GM18907 (cell line): ENCODE measurements around the gene KIF5A.
"Not testable (repeated sequence)": the region's sequence is repeated elsewhere in the genome, so short reads cannot be mapped to it uniquely, and the experiment has no call there.

Source experiments
- ATAC-seq: cut with Tn5 transposase; IDR thresholded peaks from one replicate; pipeline ENCODE4 v1.9.1; 2021; ENCODE audit warnings: mild to moderate bottlenecking, moderate library complexity; ENCODE audit not compliant: unreplicated experiment

Gene KIF5A

GRCh38 chr12:57552835-57553313 is 3.0 kb downstream of the KIF5A start:
- ATAC-seq = no peak

GRCh38 chr12:57553343-57554202 is 3.7 kb downstream of the KIF5A start:
- ATAC-seq = no peak

DNA sequence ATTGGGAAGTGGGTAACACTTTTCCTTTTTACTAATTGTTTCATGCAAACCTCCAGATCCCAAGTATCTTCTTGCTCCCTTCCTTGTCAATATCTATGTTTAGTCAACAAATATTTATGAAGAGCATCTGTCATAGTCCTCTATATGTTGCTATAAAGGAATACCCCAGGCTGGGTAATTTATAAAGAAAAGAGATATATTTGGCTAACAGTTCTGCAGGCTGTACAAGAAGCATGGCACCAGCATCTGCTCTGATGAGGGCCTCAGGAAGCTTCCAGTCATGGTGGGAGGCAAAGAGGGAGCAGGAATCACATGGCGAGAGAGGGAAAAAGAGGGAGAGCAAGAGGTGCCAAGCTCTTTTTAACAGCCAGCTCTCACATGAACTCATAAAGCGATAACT is 4.6 kb downstream of the KIF5A start:
- no peak for ATAC-seq

- ATAC-seq = no peak
These were observed 5.1 kb downstream of the KIF5A start for GRCh38 chr12:57554897-57555296.

GRCh38 chr12:57558864-57559263 is 9.0 kb downstream of the KIF5A start:
- no peak for ATAC-seq

DNA sequence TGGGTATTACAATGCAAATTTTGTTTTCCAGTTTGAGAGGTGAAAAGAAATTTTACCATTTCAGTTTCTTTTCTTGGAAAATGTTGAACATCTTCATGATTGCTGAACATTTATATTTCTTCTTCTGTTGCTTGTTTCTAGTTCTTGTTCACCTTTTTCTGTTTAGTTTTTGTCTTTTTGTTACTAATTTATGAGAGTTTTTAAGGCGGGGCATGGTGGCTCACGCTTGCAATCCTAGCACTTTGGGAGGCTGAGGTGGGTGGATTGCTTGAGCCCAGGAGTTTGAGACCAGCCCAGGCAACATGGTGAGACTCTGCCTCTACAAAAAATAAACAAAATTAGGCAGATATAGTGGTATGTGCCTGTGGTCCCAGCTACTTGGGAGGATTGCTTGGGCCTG is 10.7 kb downstream of the KIF5A start:
- ATAC-seq = no peak

GRCh38 chr12:57561117-57561516 is 11.3 kb downstream of the KIF5A start:
- ATAC-seq = not testable (repeated sequence)

DNA sequence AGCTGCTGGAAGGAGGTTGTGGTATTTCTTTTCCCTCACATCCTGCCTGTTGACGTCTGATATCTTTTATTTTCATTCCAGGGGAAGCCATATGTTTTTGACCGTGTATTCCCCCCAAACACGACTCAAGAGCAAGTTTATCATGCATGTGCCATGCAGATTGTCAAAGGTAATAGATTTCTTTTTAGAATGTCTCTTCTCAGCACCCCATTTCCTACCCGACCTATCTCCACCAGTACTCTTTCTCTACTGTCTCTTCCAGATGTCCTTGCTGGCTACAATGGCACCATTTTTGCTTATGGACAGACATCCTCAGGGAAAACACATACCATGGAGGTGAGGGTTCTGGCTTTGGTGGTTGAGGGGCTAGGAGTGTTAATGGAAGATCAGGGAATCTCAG is 13.5 kb downstream of the KIF5A start:
- no peak for ATAC-seq

DNA sequence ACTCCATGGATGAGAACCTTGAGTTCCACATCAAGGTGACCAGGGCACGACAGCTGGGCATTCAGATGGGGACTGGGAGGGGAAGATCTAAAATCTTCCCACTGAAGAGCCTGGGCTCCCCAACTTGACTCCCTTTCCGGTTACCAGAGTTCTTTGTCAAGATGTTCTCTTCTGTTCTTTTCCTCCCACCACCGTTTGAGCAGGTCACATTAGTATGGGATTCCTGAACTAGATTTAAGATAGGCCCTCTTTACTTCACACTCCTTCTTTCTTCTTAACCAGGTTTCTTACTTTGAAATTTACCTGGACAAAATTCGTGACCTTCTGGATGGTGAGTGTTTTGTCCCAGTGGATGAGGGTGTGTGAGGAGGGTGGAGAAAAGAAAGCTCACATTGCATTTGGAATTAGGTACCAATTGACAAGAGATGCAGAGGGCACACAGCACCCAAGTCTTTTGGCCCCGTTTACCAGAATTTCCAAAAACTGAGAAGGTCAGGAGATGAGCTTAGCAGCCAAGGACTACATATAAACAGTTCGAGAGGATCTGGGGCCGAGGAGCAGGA is 14.4 kb downstream of the KIF5A start:
- no peak for ATAC-seq

DNA sequence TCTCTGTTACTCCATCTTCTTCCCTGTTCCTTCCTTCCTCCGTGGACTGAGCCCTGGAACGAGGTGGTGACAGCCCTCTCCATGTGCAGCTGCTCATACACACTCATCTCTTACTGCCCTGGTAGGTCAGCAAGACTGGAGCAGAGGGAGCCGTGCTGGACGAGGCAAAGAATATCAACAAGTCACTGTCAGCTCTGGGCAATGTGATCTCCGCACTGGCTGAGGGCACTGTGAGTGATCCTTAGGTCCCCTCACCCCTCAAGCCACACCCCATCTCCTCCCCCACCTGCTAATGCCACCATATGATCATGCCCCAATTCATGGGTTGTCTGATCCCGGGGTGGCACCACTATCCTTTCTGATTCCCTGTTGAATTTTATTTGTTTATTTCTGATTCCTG is 19.0 kb downstream of the KIF5A start:
- ATAC-seq = no peak

- ATAC-seq = no peak
These were observed 20.0 kb downstream of the KIF5A start for GRCh38 chr12:57569858-57570257.

DNA sequence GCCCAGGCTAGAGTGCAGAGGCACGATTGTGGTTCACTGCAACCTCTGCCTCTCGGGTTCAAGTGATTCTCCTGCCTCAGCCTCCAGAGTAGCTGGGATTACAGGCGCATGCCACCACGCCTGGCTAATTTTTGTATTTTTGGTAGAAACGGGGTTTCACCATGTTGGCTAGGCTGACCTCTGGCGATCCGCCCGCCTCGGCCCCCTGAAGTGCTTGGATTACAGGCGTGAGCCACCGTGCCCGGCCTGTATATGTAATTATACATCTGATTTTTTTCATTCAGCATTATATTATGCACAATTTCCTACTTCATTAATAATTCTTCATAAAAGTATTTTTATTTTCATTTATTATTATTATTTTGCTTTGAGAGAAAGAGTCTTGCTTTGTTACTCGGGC is 20.6 kb downstream of the KIF5A start:
- ATAC-seq = not testable (repeated sequence)

DNA sequence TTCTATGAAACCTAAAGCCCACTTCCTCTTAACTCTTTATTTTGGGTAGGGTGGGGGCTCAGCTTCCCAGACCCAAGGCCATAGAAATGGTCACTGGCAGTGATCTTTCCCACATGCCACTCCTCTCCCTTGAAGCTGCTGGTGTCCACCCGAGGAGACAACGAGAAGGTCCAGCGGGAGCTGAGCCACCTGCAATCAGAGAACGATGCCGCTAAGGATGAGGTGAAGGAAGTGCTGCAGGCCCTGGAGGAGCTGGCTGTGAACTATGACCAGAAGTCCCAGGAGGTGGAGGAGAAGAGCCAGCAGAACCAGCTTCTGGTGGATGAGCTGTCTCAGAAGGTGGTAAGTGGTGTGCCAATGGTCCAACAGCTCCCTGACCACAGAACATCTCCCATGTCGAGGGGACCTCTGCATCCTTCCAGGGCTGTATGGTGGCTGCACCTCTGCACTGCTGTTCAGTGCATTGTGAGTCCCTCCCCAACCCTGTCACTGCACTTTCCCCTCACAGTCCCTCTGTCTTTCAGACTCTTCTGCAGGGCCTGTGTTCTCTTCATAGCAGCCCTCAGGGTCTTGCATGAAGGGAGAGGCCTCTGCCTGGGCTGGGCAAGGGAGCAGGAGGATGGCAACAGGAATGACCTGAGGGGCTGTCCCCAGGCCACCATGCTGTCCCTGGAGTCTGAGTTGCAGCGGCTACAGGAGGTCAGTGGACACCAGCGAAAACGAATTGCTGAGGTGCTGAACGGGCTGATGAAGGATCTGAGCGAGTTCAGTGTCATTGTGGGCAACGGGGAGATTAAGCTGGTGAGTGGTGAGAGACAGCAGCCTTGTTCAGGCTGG is 22.3 kb downstream of the KIF5A start:
- ATAC-seq = no peak

GRCh38 chr12:57574795-57575194 is 25.0 kb downstream of the KIF5A start:
- no peak for ATAC-seq

DNA sequence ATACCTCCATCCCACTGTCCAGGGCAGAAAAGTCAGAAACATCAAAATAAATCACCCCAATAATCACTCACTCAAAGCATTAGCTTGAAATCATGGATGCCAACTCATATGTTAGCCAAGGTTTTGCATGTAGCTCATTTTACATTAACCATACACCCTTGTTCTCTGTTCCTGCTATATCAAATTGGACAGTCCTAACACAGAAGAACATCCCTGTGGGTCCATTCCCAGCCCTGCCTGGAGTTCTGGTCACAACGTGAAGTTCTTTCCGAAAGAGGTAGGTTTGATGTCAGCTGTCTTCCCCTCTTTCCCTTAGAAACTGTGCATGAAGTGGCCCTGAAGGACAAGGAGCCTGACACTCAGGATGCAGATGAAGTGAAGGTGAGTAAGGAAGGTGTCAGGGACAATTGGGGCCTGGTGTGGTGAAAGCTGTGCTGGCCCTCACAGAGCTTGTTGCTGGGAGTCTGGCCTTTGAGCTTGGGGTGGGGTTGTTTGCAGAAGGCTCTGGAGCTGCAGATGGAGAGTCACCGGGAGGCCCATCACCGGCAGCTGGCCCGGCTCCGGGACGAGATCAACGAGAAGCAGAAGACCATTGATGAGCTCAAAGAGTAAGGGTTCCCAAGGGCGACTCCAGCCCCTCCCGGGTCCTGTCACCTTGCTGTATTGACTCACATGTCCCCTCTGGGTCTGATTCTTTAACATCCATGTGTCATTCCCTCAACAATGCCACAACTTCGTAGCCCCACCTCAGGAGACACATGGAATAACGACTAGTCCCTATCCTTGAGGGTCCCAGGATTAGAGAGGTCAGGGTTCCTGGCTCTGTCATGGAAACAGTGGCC is 26.1 kb downstream of the KIF5A start:
- ATAC-seq = no peak

- ATAC-seq = no peak
These were observed 26.8 kb downstream of the KIF5A start for GRCh38 chr12:57576613-57577160.

DNA sequence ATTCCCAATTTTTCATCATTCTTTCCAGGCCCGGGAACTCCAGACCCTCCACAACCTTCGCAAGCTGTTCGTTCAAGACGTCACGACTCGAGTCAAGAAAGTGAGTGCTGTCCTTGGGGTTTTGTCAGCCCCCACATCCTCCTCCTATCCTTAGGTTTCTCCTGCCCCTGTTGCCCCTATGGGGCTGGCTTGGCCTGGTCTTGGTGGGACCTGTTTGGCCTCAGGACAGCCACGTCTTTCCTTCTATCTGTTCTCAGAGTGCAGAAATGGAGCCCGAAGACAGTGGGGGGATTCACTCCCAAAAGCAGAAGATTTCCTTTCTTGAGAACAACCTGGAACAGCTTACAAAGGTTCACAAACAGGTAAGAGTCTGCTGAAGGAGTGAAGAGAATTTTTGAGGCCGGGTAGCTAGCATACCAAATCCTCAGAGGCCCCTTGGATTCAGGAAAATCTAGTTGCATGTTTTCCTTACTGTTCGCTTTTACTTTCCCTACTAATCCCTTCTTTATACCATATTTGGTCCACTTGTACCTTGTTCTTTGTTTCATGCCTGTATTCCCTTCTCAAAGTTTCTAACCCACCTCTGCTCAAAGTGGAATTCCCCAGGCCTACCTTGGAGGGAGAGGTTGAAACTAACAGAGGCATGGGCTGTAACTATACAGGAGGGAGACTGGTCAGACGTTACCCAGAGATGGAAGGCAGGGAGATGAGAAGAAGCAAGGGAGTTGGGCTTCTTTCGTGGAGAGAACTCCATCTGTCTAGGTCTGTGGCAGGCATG is 28.3 kb downstream of the KIF5A start:
- no peak for ATAC-seq

DNA sequence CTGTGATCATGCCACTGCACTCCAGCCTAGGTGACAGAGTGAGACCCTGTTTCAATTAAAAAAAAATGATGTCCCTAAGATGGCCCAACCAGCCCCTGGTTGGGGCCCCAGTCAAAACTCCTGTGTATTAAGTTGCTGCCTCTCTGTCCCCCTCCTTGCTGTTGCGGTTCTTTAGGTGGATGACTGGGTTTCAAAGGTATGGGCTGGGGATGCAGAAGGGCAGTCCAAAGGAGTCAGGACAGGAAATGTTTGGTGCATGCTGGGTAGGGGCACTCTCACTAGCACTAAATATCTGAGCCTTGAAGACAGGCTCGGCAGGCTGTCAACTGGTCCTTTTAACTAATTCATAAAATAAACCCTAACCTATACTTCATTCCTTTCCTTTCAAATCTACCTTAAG is 29.2 kb downstream of the KIF5A start:
- ATAC-seq = no peak

- no peak for ATAC-seq
These were observed 30.0 kb downstream of the KIF5A start for GRCh38 chr12:57579677-57580465.
